Activated CD4-positive, alpha-beta T cell treated with anti-CD3 and anti-CD28 coated beads for 1 hour (primary cell): ENCODE results near the gene CAMK1D.
"Not testable (repeated sequence)": the region's sequence is repeated elsewhere in the genome, so short reads cannot be mapped to it uniquely, and the experiment has no call there.

Source experiments
- DNase-seq: peaks from one replicate; pipeline ENCODE4 v3.0.0-alpha.2; 2020

The CAMK1D gene

DNA sequence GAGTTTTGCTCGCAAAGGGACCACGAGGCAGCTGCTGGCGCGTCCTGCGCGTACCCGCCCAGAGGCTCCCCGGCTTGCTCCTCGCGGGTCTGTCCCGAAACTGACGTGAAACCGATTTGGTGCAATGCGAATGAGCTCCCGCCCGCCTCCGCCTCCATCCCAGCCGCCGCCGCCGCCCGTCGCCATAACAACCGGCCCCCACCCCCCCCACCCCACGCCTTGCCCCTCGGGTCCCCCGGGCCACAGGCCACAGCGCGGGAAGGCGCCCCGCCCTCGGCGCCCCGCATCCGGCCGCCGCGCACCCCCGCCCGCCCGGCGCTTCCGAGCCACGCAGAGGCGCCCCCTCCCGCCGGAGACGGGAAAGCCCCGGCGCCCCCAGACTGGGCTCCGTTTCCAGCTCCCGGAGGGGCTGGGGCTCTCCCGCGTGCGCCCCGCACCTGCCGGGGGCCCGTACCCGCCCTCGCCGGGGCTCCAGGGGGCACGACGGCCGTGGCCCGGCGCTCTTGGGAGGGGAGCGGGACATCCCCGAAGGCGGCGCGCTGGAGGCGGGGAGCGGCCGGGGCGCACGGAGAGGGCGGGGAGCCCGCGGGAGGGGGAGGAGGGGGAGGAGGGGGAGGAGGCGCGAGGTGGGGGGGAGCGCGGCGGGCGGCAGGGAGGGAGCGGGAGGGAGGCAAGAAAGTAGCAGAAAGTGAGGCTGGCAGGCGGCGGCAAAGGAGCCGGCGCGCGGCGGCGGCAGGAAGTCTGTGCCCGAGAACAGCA is at the start of gene CAMK1D:
CAMK1D (plus strand) TSS at position 678 of the 759 bp plus-strand sequence.
- peak; percentile 86 for DNase-seq

DNA sequence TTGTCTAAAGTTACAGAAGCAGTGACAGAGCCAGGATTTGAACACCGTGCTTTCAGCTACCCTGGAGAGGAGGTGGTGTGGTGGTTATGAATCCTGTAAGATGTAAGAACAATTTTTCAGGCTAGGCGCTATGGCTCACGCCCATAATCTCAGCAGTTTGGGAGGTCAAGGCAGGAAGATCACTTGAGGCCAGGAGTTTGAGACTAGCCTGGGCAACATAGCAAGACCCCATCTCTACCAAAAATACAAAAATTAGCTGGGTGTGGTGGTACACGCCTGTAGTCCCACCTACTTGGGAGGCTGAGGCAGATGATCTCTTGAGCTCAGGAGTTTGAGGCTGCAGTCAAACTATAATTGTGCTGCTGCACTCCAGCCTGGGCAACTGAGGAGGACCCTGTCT is 48.3 kb upstream of the CAMK1D start:
- DNase-seq, result not testable (repeated sequence)

DNA sequence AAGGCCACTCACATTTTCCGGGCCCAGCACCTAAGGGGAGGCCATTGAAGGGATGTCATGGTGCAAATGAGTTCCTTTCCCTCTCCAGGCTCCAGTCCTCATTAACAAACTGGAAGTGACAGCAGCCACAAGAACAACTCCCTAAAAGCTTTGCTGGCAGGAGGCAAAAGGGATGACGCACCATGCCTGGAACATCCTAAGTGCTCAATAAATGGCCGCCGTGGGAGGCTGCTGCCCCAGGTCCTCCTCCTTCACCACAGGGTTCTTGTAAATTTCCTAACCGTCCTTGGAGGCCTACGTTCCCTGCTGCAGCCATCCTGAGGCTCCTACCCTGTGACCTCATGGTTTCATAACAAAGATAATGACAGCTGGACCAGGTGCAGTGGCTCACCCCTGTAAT is 41.3 kb upstream of the CAMK1D start:
- DNase-seq, result no peak

DNA sequence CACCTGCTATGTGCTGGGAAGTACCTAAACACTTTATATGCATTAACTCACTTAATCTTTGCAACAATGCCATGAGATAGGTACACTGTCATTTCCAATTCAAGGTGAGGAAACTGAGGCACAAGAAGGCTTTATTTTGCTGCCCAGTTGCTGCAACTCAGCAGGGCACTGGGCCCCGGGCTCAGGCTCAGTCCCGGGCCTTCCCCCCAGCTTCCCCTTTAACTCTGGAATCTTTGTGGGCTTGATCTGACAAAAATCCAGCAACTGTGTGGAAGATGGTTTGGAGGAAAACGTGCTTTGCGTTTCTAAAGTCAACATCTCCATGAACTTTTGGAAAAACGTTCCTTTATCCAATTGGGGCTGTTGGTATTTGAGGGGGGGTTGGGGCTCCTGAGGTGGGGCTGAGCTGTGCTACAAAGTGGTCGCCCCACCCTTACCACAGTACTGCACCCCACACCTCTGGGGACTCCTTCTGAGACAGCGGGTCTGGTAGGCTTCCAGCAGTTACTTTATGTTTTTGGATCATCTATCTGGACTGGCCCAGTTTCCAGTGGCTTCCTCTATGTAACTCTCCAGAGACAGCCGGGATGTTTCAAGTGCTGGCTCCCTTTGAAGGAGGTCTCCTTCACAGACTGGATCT is 40.5 kb upstream of the CAMK1D start:
- DNase-seq, result no peak

DNA sequence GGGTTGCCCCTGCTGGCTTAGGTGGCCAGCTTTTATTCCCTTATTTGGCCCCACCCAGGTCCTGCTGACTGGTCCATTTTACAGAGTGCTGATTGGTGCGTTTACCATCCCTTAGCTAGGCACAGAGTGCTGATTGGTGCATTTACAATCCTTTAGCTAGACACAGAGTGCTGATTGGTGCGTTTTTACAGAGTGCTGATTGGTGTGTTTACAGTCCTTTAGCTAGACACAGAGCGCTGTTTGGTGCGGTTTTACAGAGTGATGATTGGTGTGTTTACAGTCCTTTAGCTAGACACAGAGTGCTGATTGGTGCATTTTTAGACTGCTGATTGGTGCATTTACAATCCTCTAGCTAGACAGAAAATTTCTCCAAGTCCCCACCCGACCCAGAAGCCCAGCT is 39.6 kb upstream of the CAMK1D start:
- not testable (repeated sequence) for DNase-seq

DNA sequence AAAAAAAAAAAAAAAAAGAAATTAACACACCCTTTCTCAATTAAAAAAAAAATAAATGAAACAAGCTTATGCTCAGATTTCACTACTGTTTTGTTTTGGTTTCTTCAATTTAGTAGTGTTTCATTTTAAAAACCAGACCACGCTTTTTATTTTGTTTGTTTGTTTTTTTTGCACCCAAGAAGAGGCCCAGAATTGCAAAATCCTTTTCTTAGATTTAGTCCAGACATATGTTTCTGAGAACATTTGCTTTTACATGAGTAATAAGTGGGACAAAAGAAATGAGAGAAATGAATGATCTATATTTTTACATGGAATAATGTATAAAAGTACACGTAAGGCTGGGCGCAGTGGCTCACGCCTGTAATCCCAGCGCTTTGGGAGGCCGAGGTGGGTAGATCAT is 34.5 kb upstream of the CAMK1D start:
- no peak for DNase-seq

DNA sequence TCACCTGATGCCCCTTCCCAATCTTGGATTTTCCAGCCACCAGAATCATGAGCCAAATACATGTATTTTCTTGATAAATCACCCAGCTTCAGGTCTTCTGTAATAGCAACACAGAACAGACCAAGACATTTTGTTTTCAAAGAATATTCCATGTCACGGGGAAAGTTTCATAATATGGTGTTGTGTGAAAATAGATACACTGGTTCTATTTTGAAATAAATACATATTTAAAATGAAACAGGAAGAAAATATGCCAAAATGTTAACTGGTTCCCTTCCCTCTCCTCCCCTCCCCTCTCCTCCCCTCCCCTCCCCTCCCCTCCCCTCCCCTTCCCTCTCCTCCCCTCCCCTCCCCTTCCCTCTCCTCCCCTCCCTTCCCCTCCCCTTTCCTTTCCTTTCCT is 30.3 kb upstream of the CAMK1D start:
- DNase-seq, result no peak

DNA sequence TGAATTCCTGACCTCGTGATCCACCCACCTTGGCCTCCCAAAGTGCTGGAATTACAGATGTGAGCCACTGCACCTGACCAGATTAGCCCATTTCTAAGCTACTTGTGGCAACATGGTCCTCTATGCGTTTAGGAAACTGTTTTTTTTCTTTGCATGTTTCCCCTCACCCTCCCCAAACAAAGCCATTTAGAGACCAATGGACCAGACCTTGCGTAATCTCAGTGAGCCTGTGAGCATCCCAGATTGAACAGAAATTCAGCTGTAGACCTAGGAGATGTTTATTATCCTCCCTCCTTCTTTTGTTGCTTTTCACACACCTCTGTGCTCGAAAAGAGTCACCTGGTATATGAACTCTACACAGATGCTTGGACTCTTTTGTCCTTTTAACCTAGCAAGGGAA is 28.5 kb upstream of the CAMK1D start:
- no peak for DNase-seq

DNA sequence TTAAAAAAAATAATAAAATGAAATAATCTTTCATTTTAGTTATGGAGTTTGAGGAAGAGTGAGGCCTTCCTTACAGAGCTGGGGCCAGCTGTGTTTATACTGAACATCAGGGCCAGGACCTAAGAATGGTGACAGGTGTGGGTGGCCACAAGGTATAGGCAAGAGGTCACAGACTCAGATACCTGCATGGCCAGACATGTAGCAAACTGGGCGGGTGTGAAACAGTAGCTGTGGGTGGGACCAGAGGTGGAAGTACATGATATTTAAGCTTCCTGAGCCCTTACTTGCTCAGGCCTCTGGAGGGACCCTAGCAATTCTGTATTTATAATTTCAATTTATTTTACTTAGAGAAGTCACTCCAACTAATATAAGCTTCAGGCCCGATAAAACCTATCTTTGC is 27.7 kb upstream of the CAMK1D start:
- DNase-seq, result no peak

DNA sequence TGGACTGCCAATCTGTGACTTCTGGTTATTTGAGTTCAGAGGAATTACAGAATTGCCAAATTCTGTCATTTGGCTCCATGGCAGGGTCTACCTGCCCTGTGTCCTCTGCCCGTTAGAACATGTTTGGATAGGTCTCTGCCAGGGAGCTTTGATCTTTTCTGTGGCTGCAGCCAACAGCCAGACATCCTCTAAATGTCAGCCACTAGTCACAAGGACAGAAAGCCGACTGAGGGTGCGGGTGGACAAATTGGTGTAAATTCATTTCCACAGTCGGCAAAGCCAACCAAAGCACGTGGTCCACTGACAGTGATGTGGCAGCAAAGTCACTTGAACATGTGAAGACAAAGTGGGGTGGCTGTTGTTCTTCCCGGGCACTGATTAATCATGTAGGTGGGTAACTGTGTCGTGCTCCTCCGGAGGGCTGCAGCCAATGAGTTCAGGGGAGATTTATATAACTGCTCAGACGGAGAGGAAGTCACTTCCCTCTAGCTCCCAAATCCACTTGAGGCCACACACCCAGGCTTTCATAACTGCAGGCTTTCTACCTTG is 26.7 kb upstream of the CAMK1D start:
- no peak for DNase-seq

DNA sequence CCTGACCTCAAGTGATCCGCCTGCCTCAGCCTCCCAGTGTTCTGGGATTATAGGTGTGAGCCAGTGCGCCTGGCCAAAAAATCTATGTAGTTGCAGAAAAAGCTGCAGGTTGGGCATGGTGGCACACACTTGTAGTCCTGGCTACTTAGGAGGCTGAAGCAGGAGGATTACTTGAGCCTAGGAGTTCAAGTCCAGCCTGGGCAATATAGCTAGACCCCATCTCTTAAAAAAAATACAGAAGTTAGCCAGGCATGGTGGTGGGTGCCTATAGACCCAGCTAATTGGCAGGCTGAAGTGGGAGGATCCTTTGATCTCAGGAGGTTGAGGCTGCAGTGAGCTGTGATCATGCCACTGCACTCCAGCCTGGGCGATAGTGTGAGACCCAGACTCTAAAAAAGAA is 24.8 kb upstream of the CAMK1D start:
- DNase-seq, result no peak

DNA sequence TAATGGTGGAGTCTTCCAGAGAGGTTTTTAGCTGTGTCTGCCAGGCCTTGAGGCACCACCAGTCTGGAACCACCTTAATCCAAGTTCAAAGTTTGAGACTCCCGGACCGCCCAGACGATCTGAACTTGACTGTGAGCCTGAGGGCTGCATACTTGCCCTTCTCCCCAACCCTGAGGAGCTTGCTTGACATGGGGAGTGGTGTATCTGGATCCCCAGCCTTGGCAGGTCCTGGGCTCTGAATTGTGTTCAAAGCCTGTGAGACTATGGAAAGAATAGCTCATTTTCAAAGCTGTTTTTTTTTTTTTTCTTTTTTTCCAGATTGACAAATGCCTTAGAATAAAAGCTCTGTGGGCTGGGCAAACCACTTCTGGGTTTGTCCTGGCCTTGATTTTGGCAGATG is 22.3 kb upstream of the CAMK1D start:
- DNase-seq, result no peak

DNA sequence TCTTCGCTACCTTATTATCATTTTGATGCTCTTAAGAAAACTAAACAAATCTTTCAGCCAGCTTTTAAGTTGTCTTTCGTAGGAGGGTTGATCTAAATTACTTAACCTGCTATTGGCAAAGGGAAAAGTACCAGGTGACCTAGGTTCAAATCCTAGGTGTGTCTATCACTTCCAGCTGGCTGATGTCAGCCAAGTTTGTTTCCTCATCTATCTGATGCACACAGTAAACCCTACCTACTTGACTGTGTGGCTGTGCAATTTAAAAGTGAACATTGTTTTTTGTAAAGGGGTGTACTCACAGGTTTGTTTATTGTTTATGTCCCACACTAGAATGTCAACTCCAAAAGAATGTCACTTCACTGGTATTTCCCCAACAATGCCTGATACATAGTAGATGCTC is 21.9 kb upstream of the CAMK1D start:
- no peak for DNase-seq

DNA sequence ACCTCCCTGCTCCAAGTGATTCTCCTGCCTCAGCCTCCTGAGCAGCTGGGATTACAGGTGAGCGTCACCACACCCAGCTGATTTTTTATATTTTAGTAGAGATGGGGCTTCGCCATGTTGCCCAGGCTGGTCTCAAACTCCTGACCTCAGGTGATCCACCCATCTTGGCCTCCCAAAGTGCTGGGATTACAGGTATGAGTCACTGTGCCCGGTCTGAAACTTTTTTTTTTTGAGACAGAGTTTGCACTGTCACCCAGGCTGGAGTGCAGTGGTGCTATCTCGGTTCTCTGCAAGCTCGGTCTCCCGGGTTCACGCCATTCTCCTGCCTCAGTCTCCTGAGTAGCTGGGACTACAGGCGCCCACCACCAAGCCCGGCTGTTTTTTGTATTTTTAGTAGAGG is 21.0 kb upstream of the CAMK1D start:
- not testable (repeated sequence) for DNase-seq

DNA sequence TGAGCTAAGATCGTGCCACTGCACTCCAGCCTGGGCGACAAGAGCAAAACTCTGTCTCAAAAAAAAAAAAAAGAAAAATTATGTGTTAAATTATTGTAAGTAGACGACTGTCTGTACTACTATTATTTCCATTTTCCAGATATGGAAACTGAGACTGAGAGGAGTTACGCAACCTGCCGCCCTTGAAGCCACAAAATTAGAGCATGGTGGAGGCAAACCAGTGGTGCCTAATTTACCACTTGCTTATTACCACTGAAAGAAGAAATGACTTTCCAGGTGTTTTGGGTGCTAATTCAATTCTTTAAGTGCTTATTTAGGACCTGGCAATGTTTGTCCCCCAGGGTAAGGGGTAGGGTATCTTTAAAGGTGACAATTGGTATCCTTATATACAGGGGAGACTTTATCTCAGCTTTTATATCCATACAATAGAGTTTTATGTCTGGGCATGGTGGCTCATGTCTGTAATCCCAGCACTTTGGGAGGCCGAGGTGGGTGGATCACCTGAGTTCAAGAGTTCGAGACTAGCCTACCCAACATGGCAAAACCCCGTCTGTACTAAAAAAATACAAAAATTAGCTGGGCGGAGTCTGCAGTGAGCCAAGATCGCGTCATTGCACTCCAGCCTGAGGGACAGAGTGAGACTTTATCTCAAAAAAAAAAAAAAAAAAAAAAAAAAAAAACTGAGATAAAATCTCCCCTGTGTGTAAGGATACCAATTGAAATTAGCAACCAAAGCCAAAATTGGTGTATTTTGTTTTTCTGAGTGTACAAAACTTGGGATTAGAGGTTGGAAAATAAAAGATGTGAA is 16.6 kb upstream of the CAMK1D start:
- DNase-seq, result no peak

DNA sequence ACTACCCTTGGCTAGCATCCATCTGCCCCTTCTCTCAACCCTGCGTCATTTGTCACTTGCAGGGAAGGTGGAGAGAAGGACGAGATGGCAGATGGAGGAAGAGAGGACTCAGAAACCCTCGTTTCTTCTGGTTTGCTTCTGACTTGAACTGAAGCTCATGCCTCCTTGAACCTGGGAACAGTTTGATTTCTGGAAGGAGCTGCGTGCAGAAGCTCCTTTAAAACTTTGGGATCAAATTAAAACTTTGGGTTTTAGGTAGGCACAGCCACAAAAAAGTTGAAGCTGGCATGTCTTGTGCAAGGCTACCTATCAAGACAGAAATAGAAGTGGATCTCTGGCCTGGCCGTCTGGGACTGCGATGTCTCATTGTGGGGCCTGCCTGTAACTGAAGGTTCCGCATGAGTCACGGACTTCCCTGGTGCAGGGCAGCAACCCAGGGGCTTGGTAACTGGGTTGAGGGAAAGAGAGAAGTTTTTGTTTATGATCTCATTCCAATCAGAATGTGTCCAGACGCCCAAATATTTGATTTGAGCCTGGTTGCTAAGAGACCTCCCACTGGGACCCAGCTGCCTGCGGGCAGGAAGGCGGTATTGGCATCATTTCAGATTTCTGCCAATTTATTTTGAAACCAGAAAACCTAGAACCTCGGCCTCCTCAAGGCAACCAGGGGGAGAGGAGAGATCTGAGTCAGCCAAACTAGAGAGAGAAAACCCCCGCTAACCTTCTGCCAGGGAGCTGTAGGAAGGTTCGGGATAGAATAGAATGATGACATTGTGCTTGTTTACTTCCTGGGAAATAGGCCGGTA is 15.8 kb upstream of the CAMK1D start:
- no peak for DNase-seq

DNA sequence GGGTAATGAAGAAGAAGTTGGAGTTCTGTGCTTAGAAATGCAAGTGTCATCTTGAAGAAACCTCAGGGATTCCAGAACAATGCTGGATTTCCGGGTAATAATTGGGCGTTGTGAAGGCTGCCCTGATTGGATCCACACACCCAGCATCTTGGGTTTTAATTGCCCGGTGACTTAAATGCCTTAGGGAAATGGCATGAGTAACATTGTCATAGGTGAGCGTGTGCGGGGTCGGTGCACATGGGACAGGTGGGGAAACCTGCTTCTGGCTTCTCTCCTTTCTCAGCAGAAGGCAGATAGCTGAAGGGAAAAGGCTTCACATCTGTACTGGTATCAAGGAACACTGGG is 15.2 kb upstream of the CAMK1D start:
- no peak for DNase-seq

DNA sequence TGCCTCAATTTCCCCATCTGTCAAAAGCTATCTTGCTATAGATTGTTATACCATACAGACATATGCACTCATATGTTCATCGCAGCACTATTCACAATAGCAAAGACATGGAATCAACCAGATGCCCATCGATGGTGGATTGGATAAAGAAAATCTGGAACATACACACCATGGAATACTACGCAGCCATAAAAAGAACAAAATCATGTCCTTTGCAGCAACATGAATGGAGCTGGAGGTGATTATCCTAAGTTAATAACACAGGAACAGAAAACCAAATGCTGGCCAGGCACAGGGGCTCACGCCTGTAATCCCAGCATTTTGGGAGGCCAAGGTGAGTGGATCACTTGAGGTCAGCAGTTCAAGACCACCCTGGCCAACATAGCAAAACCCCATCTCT is 14.2 kb upstream of the CAMK1D start:
- DNase-seq, result not testable (repeated sequence)

DNA sequence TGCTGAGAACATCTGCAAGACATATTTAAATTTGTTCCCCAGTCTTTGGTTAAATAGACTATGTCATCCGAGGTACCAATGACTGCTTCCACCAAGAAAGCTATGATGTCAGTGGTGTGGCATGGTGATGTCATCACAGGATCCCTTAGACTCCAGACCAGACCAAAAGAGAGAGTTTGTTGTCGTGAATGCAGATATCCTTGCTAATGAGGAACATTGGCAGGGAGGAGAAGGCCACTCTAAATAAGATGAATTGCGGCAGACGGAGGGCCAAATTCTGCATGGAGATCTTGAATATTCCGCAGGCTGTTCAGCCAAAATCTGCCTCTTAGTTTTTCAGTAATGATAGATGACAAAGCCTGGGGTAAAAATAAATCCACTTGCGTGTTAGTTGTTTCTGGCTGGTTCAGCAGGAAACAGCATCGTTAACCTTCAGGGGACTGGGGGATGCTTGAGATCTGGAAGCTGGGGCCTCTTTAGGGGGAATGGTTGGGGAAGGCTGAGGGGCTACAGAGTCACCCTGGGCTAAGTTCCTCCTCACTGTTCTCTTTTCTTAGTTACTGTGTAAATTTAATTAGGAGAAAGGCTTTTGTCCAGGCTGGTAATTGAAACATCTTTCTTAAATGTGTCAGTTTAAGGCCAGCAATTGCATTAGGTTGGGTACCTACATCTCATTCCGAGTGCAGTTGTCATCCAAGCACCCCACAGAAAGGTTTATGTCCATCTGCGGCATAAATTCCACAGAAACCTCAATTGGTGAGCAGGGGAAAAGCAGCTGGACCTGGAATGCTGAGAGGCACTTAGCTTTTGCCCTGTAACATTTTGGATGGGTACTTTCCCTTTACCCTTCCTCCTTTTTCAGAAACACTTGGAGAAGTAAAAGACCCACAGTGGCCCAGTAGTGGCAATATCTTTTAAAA is 11.6 kb upstream of the CAMK1D start:
- DNase-seq, result no peak

DNA sequence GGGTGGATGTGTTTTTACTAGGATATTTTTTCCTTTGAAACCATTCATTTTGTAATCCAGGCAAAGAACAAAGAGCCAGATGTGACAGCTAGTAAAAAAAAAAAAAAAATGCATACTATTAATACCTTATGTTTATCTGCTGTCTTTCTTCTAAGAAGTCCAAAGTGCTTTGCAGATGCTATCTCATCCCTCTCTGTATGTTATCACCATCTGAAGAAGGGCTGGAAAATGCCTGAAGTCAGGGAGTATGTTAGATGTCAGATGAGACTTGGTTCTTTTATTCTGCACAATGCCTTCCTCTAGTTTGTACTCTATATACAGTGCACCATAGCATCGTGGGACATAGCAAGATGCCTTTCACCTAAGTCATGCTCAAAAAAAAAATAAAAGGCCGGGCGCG is 10.4 kb upstream of the CAMK1D start:
- no peak for DNase-seq

DNA sequence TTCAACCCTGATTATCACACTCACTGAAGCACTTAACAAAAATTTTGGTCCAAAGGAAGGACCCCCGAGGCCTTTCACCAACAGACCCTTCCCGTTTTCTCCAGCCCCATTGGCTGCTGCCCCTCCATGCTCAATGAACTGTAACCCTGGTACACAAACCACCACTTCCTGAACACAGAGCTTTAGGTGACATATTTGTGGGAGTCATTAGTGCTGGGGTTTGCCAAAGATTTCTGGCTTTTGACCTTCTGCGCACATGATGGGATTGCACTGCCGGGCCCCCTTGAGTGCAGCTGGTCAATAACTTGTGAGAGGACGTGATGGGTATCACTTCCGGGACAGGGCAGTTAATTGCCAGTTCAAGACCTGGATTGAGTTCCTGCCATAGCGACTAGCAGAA is 9.0 kb upstream of the CAMK1D start:
- DNase-seq, result no peak

DNA sequence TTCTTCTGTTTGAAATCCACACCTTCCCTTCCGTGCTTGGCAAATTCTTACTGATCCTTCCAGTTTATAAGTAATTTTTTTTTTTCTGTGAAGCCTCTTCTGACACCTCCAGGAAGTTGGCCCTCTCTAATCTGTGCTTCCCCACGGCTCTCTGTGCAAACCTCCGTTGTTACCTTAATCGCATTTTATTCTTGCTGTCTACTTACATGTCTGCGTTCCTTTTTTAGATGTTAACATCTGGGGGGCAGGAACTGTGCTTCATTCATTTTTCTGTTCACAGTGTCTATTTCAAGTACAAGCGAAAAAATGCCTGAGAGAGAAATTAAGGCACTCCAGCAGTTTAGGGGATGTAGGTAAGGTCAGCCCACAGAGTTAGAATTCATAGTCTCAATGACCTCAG is 8.4 kb upstream of the CAMK1D start:
- no peak for DNase-seq
